HFFc6 (cell line): ENCODE data around the gene RGL2. TPM values are rescaled to one million over a fixed set of nuclear protein-coding genes. Genes with fewer than 3 reads are reported as not detected.
"Not testable (repeated sequence)": the region's sequence is repeated elsewhere in the genome, so short reads cannot be mapped to it uniquely, and the experiment has no call there.

Experiments
- DNase-seq: peaks from one replicate; pipeline ENCODE4 v3.0.0-alpha.2; 2018
- H3K27ac Mint-ChIP-seq: 2 replicates; pipeline ENCODE4 v1.8.0; 2020; ENCODE audit warnings: mild to moderate bottlenecking, mixed read lengths
- H3K27me3 Mint-ChIP-seq: 2 replicates; pipeline ENCODE4 v1.8.0; 2021; ENCODE audit warnings: mild to moderate bottlenecking, moderate library complexity, mixed read lengths; ENCODE audit not compliant: insufficient read depth
- H3K36me3 Mint-ChIP-seq: 2 replicates; pipeline ENCODE4 v1.8.0; 2021; ENCODE audit warnings: low read depth, mixed read lengths
- H3K4me1 Mint-ChIP-seq: 2 replicates; pipeline ENCODE4 v1.8.0; 2020; ENCODE audit warnings: low read depth, mixed read lengths
- H3K4me3 Mint-ChIP-seq: 2 replicates; pipeline ENCODE4 v1.8.0; 2020; ENCODE audit warnings: mild to moderate bottlenecking, moderate library complexity, mixed read lengths
- H3K9me3 Mint-ChIP-seq: 2 replicates; pipeline ENCODE4 v1.8.0; 2020; ENCODE audit warnings: mild to moderate bottlenecking, mixed read lengths
- CTCF ChIP-seq: fragments of 200-600 bp; sonication (generic); IDR thresholded peaks from 2 replicates; pipeline ENCODE4 v1.5.0; 2021; ENCODE audit warnings: antibody characterized with exemption, mild to moderate bottlenecking
- total RNA-seq, 6 experiments: library from RNA; stranded (reverse); fragmentation: NEBNext Ultra II Directional; extraction: Animal tissue kit (Norgen Biotek cat#: 25700); gene quantifications; 2 replicates in 1 of 6; 3 replicates in 5 of 6; pipeline ENCODE4 v1.2.3, GENCODE V29; 2021

The RGL2 gene
- total RNA-seq, 6 experiments from 2014 or later: 26.7 to 31.6 (median 27.9) TPM

DNA sequence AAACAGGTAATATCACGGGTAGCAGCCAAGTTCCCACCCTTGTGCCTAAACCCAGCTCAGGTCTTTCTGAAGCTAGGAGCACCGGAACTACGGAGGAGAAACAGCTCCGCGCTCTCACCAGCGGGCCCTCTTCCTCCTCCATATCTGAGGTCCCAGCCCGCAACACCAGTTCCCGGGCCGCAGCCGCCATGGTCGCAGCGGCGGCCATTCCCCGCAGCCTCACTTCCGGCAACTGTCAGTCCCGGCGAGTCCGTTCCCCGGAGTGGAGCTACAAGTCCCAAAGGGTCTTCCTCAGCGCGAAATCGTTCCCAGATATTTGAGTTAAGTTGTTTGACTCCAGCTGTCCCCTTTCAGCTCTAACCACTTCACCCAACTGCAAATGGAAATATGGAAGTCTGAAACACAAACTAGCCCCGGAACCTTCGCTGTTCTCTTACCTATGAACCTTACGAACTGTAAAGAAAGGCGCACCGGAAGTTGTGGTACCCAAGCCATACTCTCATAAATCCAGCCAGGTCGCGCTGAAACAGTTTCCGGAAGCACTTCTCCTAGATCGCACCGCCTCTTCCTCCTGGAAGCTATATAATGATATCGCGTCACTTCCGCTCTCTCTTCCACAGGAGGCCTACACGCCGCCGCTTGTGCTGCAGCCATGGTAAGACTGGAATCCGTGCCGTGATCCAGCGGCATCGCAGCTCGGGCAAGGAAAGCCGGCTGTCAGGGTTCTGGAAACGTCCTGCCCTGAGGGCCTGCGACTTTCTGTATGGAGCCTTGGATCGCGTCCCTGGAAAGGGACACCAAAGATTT lies 27.1 kb downstream of the RGL2 start, which contains the start of the genes RPS18 and VPS52:
Gene RPS18 (plus strand): TSS at position 608 of the 807 bp plus-strand sequence. CDS start 45 bp downstream, at position 653.
Gene VPS52 (minus strand): TSS at position 409 of the 807 bp plus-strand sequence. CDS start 201 bp downstream, at position 208.
- Mint-ChIP-seq H3K4me3 (peak within 1 kb of the TSS; percentile 97), H3K9me3 (peaks cover 14% of the 10 kb centered on the region), H3K36me3 (peaks cover 70% of the 10 kb centered on the region), H3K4me1 (peaks cover 58% of the 10 kb centered on the region), H3K27me3 (peaks cover 20% of the 10 kb centered on the region), H3K27ac (peak within 1 kb of the TSS; percentile 99)
- peak; percentile 99 for DNase-seq
- TF ChIP-seq CTCF: no peak; the same call in none of the 2 replicates

- TF ChIP-seq CTCF: peak; percentile 44; the same call in 1 of the 2 replicates
- DNase-seq: no peak
- H3K27me3 Mint-ChIP-seq: peaks cover 18% of the 10 kb centered on the region
- H3K27ac Mint-ChIP-seq: peak overlapping the region; percentile 99
- peaks cover 70% of the 10 kb centered on the region for H3K36me3 Mint-ChIP-seq
- H3K9me3 Mint-ChIP-seq: peaks cover 14% of the 10 kb centered on the region
- H3K4me3 Mint-ChIP-seq: peak overlapping the region; percentile 97
- H3K4me1 Mint-ChIP-seq: peaks cover 52% of the 10 kb centered on the region
These were observed 27.6 kb downstream of the RGL2 start for GRCh38 chr6:33271117-33271467.

- Mint-ChIP-seq H3K36me3 (peaks cover 51% of the 10 kb centered on the region), H3K9me3 (no peaks in the 10 kb centered on the region), H3K27me3 (no peaks in the 10 kb centered on the region; the same call in 1 of the 2 replicates), H3K4me3 (no peak overlapping the region), H3K27ac (no peak overlapping the region), H3K4me1 (peaks cover 17% of the 10 kb centered on the region)
- no peak for TF ChIP-seq CTCF
- DNase-seq: no peak
These were observed 34.7 kb downstream of the RGL2 start for GRCh38 chr6:33264015-33264414.

- H3K27ac Mint-ChIP-seq, DNase-seq, H3K27me3 Mint-ChIP-seq, H3K9me3 Mint-ChIP-seq, H3K4me3 Mint-ChIP-seq: not testable (repeated sequence)
- Mint-ChIP-seq H3K36me3 (peaks cover 46% of the 10 kb centered on the region), H3K4me1 (peaks cover 17% of the 10 kb centered on the region)
These were observed 36.3 kb downstream of the RGL2 start for GRCh38 chr6:33262490-33262889.

GRCh38 chr6:33259032-33259431 lies 39.7 kb downstream of the RGL2 start:
- peaks cover 25% of the 10 kb centered on the region for H3K36me3 Mint-ChIP-seq
- DNase-seq: no peak
- no peak overlapping the region for H3K4me3 Mint-ChIP-seq
- no peak for TF ChIP-seq CTCF
- no peaks in the 10 kb centered on the region for H3K27me3 Mint-ChIP-seq
- peaks cover 17% of the 10 kb centered on the region for H3K4me1 Mint-ChIP-seq
- H3K27ac Mint-ChIP-seq: no peak overlapping the region
- no peaks in the 10 kb centered on the region for H3K9me3 Mint-ChIP-seq

DNA sequence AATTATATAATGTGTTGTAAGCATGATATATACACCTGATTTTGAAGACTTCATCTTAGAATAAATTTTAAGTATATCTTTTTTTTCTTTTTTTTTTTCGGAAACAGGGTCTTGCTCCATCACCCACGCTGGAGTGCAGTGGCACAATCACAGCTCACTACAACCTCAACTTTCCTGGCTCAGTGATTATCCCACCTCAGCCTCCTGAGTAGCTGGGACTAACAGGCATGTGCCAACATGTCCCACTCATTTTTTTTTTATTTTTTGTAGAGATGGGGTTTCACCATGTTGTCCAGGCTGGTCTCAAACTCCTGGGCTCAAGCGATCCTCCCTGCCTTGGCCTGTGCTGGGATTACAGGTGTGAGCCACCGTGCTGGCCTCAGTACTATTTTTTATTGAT lies 44.2 kb downstream of the RGL2 start:
- Mint-ChIP-seq H3K36me3 (peaks cover 20% of the 10 kb centered on the region), H3K27ac (no peak overlapping the region), H3K4me3 (no peak overlapping the region), H3K27me3 (peaks cover 6% of the 10 kb centered on the region), H3K4me1 (peaks cover 37% of the 10 kb centered on the region), H3K9me3 (no peaks in the 10 kb centered on the region)
- DNase-seq: no peak
- no peak for TF ChIP-seq CTCF
